Thyroid gland (tissue), 4 donors: Measurements from ENCODE around the gene ADAM12.

Source experiments
- POLR2A ChIP-seq, 2 donors: fragments of 450-650 bp; IDR thresholded peaks; one replicate each; pipeline ENCODE4 v1.6.1; 2017; ENCODE audit warnings: antibody characterized with exemption in 2 of 2, mild to moderate bottlenecking in 2 of 2, moderate library complexity in 1 of 2
- TF ChIP-seq, protein P1 (sequence below), 6 experiments: fragments of 200-600 bp in 3 of 6; fragments of 450-650 bp in 3 of 6; sonication (generic) in 3 of 6; IDR thresholded peaks; one replicate each; pipeline ENCODE4 v1.5.1; 2016 to 2019; ENCODE audit warnings: antibody characterized with exemption in 6 of 6, mild to moderate bottlenecking in 2 of 6, inconsistent platforms in 1 of 6, moderate library complexity in 1 of 6

DNA sequence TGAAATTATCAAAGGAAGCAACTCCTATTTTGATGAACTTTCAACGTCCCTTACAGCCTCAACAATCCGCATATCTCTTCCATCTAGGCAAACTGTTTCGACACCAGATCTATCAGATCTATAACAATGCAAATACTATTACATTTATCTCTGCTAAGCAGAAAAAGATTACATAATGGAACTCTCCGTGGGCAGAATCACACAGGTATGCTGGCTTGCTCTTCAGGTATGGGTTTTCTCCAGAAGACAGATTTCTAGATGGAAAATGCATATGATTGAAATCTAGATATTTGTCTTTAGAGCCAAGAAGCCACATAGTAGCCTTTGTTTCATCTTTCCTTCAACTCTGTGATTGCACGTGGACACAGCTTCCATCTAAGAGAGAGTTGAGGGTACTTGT lies 38.6 kb downstream of the ADAM12 start:
- no peak for TF ChIP-seq POLR2A (IDR thresholded peaks at IDR 0.05)
- TF ChIP-seq, protein P1, sequence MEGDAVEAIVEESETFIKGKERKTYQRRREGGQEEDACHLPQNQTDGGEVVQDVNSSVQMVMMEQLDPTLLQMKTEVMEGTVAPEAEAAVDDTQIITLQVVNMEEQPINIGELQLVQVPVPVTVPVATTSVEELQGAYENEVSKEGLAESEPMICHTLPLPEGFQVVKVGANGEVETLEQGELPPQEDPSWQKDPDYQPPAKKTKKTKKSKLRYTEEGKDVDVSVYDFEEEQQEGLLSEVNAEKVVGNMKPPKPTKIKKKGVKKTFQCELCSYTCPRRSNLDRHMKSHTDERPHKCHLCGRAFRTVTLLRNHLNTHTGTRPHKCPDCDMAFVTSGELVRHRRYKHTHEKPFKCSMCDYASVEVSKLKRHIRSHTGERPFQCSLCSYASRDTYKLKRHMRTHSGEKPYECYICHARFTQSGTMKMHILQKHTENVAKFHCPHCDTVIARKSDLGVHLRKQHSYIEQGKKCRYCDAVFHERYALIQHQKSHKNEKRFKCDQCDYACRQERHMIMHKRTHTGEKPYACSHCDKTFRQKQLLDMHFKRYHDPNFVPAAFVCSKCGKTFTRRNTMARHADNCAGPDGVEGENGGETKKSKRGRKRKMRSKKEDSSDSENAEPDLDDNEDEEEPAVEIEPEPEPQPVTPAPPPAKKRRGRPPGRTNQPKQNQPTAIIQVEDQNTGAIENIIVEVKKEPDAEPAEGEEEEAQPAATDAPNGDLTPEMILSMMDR (IDR thresholded peaks at IDR 0.05), result no peak
